ENCODE measurements around the gene MZF1.

The MZF1 gene

GRCh38 chr19:58521651-58522050, 51.5 kb downstream of the MZF1 start:
- no peaks in the 10 kb centered on the region for H3K27me3 ChIP-seq (replicated peaks in 2 of 5; ENCODE audit: control insufficient read depth in 4 of 5, insufficient read depth in 5 of 5, low read length in 4 of 5)
- peaks cover 0 to 30% (median 28%) of the 10 kb centered on the region in 4 experiments for H3K4me1 ChIP-seq (ENCODE audit: control extremely low read depth in 1 of 4, control insufficient read depth in 4 of 4, insufficient read depth in 4 of 4, low read length in 3 of 4)
- peaks cover 0 to 9% (median 7%) of the 10 kb centered on the region in 4 experiments for H3K36me3 ChIP-seq (ENCODE audit: control insufficient read depth in 4 of 4, insufficient read depth in 4 of 4, low read length in 3 of 4)
- no peak overlapping the region for H3K27ac ChIP-seq (ENCODE audit: insufficient read depth in 1 of 2, low read depth in 1 of 2, low read length in 2 of 2, poor library complexity in 1 of 2, severe bottlenecking in 2 of 2)
- WGBS (ENCODE audit: insufficient coverage): 87% methylated on average over 3 of the region's 4 CpGs
- no peak for DNase-seq
- peak overlapping the region in 1 of 7 experiments; percentile 7 for H3K4me3 ChIP-seq (ENCODE audit: control insufficient read depth in 1 of 7, extremely low read depth in 1 of 7, insufficient read depth in 4 of 7, low read depth in 2 of 7, low read length in 6 of 7)
- H3K9me3 ChIP-seq (ENCODE audit: control extremely low read depth in 1 of 5, control insufficient read depth in 4 of 5, insufficient read depth in 2 of 5, low read depth in 1 of 5, low read length in 4 of 5): no peaks in the 10 kb centered on the region
- ChIA-PET POLR2A (no interaction called here), CTCF (interaction anchor here (0.8 to 8.8 kb wide), 8 partner anchors 12 to 56 kb away, joined by 3 to 139 read pairs (median 19); partner anchors contain the start of genes CHMP2A, TRIM28 and UBE2M)

GRCh38 chr19:58520257-58520599, 52.9 kb downstream of the MZF1 start:
- H3K27me3 ChIP-seq (replicated peaks in 2 of 5; ENCODE audit: control insufficient read depth in 4 of 5, insufficient read depth in 5 of 5, low read length in 4 of 5): no peaks in the 10 kb centered on the region
- H3K4me1 ChIP-seq (ENCODE audit: control extremely low read depth in 1 of 4, control insufficient read depth in 4 of 4, insufficient read depth in 4 of 4, low read length in 3 of 4): peaks cover 0 to 32% (median 29%) of the 10 kb centered on the region in 4 experiments
- H3K27ac ChIP-seq (ENCODE audit: insufficient read depth in 1 of 2, low read depth in 1 of 2, low read length in 2 of 2, poor library complexity in 1 of 2, severe bottlenecking in 2 of 2): peak overlapping the region; percentile 82 to 91
- POLR2A ChIA-PET: interaction anchor here (1.2 to 2.0 kb wide), 6 partner anchors 12 to 55 kb away, joined by 4 to 24 read pairs (median 8); partner anchors contain the start of genes CHMP2A, TRIM28 and UBE2M
- H3K9me3 ChIP-seq (ENCODE audit: control extremely low read depth in 1 of 5, control insufficient read depth in 4 of 5, insufficient read depth in 2 of 5, low read depth in 1 of 5, low read length in 4 of 5): no peaks in the 10 kb centered on the region
- no peak for DNase-seq
- peak overlapping the region; percentile 77 to 94 (median 83) for H3K4me3 ChIP-seq (ENCODE audit: control insufficient read depth in 1 of 7, extremely low read depth in 1 of 7, insufficient read depth in 4 of 7, low read depth in 2 of 7, low read length in 6 of 7)
- no CpG with 5 or more reads among the region's 7 CpGs for WGBS (ENCODE audit: insufficient coverage)
- H3K36me3 ChIP-seq (ENCODE audit: control insufficient read depth in 4 of 4, insufficient read depth in 4 of 4, low read length in 3 of 4): peaks cover 0 to 23% (median 16%) of the 10 kb centered on the region in 4 experiments
- CTCF ChIA-PET: interaction anchor here (1.0 to 8.8 kb wide), 15 partner anchors 10 to 64 kb away, joined by 3 to 139 read pairs (median 13); partner anchors contain the start of genes CHMP2A, MZF1, TRIM28 and UBE2M

- DNase-seq: peak; percentile 97
- under 1% methylated on average over 80 of the region's 87 CpGs for WGBS (ENCODE audit: insufficient coverage)
- Histone ChIP-seq H3K27ac (ENCODE audit: insufficient read depth in 1 of 2, low read depth in 1 of 2, low read length in 2 of 2, poor library complexity in 1 of 2, severe bottlenecking in 2 of 2) (peak within 1 kb of the TSS; percentile 82 to 91), H3K4me1 (ENCODE audit: control extremely low read depth in 1 of 4, control insufficient read depth in 4 of 4, insufficient read depth in 4 of 4, low read length in 3 of 4) (peaks cover 0 to 35% (median 31%) of the 10 kb centered on the region in 4 experiments), H3K4me3 (ENCODE audit: control insufficient read depth in 1 of 7, extremely low read depth in 1 of 7, insufficient read depth in 4 of 7, low read depth in 2 of 7, low read length in 6 of 7) (peak within 1 kb of the TSS; percentile 77 to 94 (median 83)), H3K36me3 (ENCODE audit: control insufficient read depth in 4 of 4, insufficient read depth in 4 of 4, low read length in 3 of 4) (peaks cover 0 to 23% (median 17%) of the 10 kb centered on the region in 4 experiments), H3K9me3 (ENCODE audit: control extremely low read depth in 1 of 5, control insufficient read depth in 4 of 5, insufficient read depth in 2 of 5, low read depth in 1 of 5, low read length in 4 of 5) (no peaks in the 10 kb centered on the region), H3K27me3 (replicated peaks in 2 of 5; ENCODE audit: control insufficient read depth in 4 of 5, insufficient read depth in 5 of 5, low read length in 4 of 5) (no peaks in the 10 kb centered on the region)
- ChIA-PET CTCF (interaction anchor here (1.0 to 8.8 kb wide), 16 partner anchors 10 to 65 kb away, joined by 3 to 139 read pairs (median 12); partner anchors contain the start of genes CHMP2A, MZF1, TRIM28 and UBE2M), POLR2A (interaction anchor here (1.0 to 2.0 kb wide), 8 partner anchors 12 to 157 kb away, joined by 4 to 24 read pairs (median 6); partner anchors contain the start of genes CHMP2A, TRIM28, UBE2M and ZNF497)
These were observed 53.5 kb downstream of the MZF1 start, which contains the start of gene ZBTB45 for GRCh38 chr19:58519355-58520256. Gene ZBTB45 (minus strand): TSS chr19:58519810. CDS start chr19:58517673, 2,137 bp downstream.

- no peaks in the 10 kb centered on the region for H3K9me3 ChIP-seq (ENCODE audit: control extremely low read depth in 1 of 5, control insufficient read depth in 4 of 5, insufficient read depth in 2 of 5, low read depth in 1 of 5, low read length in 4 of 5)
- ChIA-PET POLR2A (interaction anchor here (1.0 to 1.6 kb wide), 3 partner anchors 36 to 157 kb away, joined by 4 to 24 read pairs (median 5); partner anchors contain the start of genes CHMP2A and ZNF497), CTCF (interaction anchor here (1.3 to 8.8 kb wide), 8 partner anchors 15 to 65 kb away, joined by 3 to 139 read pairs (median 30); partner anchors contain the start of genes CHMP2A and UBE2M)
- H3K4me3 ChIP-seq (ENCODE audit: control insufficient read depth in 1 of 7, extremely low read depth in 1 of 7, insufficient read depth in 4 of 7, low read depth in 2 of 7, low read length in 6 of 7): peak overlapping the region; percentile 77 to 94 (median 83)
- H3K4me1 ChIP-seq (ENCODE audit: control extremely low read depth in 1 of 4, control insufficient read depth in 4 of 4, insufficient read depth in 4 of 4, low read length in 3 of 4): peaks cover 0 to 40% (median 35%) of the 10 kb centered on the region in 4 experiments
- DNase-seq: peak; percentile 73 to 84 (median 84)
- H3K36me3 ChIP-seq (ENCODE audit: control insufficient read depth in 4 of 4, insufficient read depth in 4 of 4, low read length in 3 of 4): peaks cover 0 to 23% (median 17%) of the 10 kb centered on the region in 4 experiments
- H3K27ac ChIP-seq (ENCODE audit: insufficient read depth in 1 of 2, low read depth in 1 of 2, low read length in 2 of 2, poor library complexity in 1 of 2, severe bottlenecking in 2 of 2): peak overlapping the region; percentile 82 to 91
- 0% methylated on average over 11 of the region's 14 CpGs for WGBS (ENCODE audit: insufficient coverage)
- H3K27me3 ChIP-seq (replicated peaks in 2 of 5; ENCODE audit: control insufficient read depth in 4 of 5, insufficient read depth in 5 of 5, low read length in 4 of 5): no peaks in the 10 kb centered on the region
These were observed 54.1 kb downstream of the MZF1 start for GRCh38 chr19:58519087-58519354.

GRCh38 chr19:58518256-58519086, 54.7 kb downstream of the MZF1 start:
- 6% methylated on average over 18 of the region's 22 CpGs for WGBS (ENCODE audit: insufficient coverage)
- no peaks in the 10 kb centered on the region for H3K9me3 ChIP-seq (ENCODE audit: control extremely low read depth in 1 of 5, control insufficient read depth in 4 of 5, insufficient read depth in 2 of 5, low read depth in 1 of 5, low read length in 4 of 5)
- H3K4me3 ChIP-seq (ENCODE audit: control insufficient read depth in 1 of 7, extremely low read depth in 1 of 7, insufficient read depth in 4 of 7, low read depth in 2 of 7, low read length in 6 of 7): peak overlapping the region; percentile 77 to 94 (median 83)
- H3K36me3 ChIP-seq (ENCODE audit: control insufficient read depth in 4 of 4, insufficient read depth in 4 of 4, low read length in 3 of 4): peaks cover 0 to 23% (median 17%) of the 10 kb centered on the region in 4 experiments
- CTCF ChIA-PET: interaction anchor here (1.3 to 8.8 kb wide), 10 partner anchors 9 to 66 kb away, joined by 3 to 139 read pairs (median 20); partner anchors contain the start of genes CHMP2A and UBE2M
- H3K27ac ChIP-seq (ENCODE audit: insufficient read depth in 1 of 2, low read depth in 1 of 2, low read length in 2 of 2, poor library complexity in 1 of 2, severe bottlenecking in 2 of 2): peak overlapping the region; percentile 82 to 91
- POLR2A ChIA-PET: interaction anchor here (0.8 to 1.0 kb wide), 3 partner anchors 25 to 156 kb away, joined by 4 to 5 read pairs (median 4); partner anchors contain the start of genes TRIM28 and ZNF497
- H3K27me3 ChIP-seq (replicated peaks in 2 of 5; ENCODE audit: control insufficient read depth in 4 of 5, insufficient read depth in 5 of 5, low read length in 4 of 5): no peaks in the 10 kb centered on the region
- peak in 2 of 3 donors; percentile 30 to 31 for DNase-seq
- peaks cover 0 to 45% (median 40%) of the 10 kb centered on the region in 4 experiments for H3K4me1 ChIP-seq (ENCODE audit: control extremely low read depth in 1 of 4, control insufficient read depth in 4 of 4, insufficient read depth in 4 of 4, low read length in 3 of 4)

All from common myeloid progenitor, CD34-positive (primary cell).